ENCODE results near the gene FRMD1.

Gene FRMD1

DNA sequence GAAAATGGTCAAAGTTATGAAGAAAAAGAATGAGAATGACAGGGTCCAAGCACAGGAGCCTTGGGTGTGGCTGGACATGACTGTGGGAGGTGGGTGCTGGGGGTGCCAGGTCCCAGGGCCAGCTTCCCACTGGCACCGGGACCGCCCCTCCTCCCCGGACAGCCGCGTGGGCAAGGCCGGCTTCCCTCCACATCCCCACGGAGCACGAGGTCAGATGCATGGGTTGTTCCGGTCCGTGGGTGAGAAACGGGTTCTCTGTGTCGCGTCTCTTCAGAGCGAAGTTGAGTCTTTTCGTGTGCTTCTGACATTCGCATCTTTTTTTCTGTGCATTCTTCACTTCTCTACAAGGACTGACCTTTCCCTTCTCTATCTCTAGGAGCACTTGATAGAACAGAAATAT, 51.5 kb downstream of the FRMD1 start:
- DNase-seq (ENCODE audit: low read depth in 2 of 2): no peak

DNA sequence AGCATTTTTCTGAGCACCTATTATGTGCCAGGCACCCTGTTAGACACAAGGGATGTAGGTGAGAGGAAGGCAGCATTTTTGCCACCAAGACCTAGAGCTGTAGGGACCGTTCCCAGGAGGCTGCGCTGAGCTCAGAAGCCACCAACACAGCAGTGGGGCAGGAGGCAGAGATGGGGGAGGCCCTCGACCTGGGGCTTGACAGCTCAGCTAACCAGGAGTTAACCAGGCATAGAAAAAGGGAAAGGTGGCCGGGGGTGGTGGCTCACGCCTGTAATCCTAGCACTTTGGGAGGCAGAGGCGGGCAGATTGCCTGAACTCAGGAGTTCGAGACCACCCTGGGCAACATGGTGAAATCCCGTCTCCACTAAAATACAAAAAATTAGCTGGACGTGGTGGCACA, 52.1 kb downstream of the FRMD1 start:
- no peak for DNase-seq (ENCODE audit: low read depth in 2 of 2)

DNA sequence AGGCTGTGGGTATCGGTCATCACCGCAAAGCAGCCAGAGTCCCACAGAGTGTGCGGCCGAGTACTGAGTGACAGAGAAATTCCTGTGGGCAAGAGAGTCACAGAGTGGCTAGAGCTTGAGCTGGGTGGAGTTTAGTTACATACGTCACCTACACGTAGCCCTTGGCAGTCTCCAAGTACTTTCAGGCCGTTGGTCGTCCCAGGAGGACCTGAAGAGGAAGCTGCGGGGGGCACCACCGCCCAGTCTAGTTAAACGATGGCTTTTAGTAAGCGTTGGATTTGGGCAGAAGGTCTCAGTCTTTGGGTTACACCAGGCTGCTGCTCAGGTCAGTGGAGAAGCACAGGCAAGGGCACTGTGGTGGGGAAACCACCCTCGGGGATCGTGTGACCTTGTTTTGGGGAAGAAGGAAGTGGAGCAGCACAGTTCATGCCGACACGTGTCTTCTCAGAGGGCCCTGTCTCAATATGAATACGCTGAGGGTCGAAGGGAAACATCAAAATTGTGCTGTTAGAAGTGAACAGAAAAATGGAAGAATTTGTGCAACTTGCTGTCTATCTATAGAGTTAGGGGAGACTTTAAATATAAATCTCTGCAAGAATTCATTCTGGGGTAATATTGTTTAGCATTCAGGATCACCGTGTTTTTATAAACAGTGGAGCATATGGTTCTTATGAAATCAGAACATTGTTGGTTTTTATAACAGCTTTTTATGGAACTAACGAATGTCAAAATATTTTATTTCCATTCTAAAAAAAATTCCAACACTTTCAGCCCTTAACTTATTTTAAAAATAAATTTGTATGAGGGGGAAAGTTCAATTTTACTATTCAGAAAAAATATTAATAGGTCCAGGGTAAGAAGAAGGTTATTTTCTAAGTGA, 52.9 kb downstream of the FRMD1 start:
- DNase-seq (ENCODE audit: low read depth in 2 of 2): no peak

DNA sequence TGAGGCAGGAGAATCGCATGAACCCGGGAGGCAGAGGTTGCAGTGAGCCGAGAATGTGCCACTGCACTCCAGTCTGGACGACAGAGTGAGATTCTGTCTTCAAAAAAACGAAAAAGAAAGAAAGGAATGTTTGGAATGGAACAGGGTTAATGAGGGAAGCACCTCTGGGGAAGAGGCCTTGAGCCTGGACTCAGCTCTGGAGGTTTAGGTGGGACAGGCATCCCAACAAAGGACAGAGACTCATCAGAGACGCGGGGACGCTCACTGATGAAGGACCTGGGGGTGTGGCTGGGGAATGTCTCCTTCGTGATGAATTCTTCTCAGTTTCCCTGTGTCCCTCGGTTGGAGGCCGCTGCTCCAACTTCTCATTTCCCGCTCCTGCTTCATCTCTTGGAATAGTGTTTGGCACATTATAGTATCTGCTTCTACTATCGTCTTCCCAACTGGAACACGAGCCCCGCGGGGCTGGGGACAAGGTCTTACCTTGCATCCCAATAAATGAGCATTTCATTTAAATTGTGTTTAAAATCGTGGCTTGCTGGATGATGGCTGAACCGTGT, 54.0 kb downstream of the FRMD1 start:
- DNase-seq (ENCODE audit: low read depth in 2 of 2): no peak

DNA sequence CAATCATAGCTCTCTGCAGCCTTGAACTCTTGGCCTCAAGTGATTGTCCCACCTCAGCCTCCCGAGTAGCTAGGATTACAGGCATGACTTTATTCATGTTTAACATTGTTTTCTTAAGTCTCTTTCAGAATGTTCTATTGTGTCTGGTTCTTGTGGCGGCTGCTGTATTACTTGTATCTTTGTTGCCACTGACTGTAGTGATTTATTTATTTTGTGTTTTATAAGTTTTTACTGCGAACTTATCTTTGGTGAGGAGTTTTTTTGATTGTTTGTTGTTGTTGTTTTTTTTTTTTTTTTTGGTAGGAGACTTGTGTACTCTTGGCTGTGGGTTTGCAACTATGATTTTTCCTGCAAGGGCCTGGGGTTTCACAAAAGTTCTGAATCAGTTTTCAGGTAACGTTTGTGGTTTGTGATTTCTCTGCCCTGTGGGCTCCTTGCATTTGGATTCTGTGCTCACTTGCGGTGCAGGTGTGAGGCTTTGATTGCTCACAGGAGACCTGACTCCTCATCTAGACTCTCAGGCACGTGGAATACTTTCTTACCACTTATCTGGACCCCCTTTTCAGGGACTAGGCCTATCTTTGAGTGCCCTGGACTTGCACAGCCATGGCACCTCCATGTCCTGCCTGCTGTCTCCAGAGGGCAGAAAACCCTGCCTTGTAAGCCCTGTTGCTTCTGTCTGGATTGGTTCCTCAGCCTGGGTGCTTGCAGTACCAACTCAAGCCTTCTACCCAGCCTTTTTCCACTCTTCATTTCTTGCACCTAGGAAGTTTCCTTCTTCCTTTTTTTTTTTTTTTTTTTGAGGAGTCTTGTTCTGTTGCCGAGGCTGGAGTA, 56.3 kb downstream of the FRMD1 start:
- no peak for DNase-seq (ENCODE audit: low read depth in 2 of 2)

DNA sequence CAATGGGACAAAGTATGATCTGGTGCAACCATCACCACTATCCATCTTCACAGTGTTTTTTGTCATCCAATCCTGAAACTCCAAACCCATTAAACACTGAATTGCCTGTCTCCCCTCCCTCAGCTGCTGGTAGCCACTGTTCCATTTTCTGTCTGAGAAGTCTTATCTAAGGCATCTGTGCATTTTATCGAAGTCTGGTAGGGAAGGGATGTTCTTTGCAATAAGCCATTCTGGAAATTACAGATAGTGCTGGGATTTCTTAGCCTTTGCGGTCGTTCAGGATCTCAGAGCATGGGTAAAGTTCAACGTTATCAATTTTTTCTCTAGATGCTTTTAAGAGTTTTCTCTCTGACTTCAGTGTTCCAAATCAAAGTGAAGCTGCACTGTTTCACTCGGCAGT, 57.4 kb downstream of the FRMD1 start:
- DNase-seq (ENCODE audit: low read depth in 2 of 2): no peak

DNA sequence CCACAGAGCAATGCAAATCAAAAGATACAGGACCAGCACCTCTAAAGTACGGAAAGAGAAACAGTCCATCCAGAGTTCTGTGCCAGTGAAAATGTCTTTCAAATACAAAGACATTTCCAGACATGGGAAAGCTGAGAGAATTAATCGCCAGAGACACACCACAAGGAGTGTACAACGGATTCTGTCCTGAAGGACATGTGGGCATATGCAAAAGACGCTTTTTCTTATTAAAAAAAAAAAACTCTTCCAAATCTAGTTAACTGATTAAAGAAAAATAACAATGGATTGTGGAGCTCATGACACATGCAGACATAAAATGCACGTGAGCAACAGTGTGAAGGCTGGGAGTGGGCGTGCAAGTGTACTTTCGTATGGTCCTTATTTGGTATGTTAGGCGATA, 58.8 kb downstream of the FRMD1 start:
- DNase-seq (ENCODE audit: low read depth in 2 of 2): no peak

DNA sequence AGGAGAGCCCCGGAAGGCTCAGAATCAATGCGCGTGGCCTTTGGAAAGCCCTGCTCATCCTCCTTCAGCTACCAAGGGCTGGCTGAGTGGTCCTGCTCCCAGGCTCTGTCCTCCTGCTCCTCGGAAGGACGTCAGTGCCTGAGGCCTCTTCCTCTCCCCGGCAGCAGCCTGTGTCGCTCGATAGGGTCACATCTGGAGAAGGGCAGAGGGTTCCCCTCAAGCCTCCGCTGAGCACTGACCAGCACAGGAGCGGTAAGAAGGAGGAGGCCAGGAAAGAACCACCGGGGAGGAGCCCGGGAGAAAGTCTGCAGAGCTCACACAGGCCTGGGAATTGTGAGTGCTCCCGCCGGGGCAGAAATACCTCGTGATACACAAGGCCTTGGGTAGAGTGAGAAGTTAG, 60.3 kb downstream of the FRMD1 start:
- no peak for DNase-seq (ENCODE audit: low read depth in 2 of 2)

DNA sequence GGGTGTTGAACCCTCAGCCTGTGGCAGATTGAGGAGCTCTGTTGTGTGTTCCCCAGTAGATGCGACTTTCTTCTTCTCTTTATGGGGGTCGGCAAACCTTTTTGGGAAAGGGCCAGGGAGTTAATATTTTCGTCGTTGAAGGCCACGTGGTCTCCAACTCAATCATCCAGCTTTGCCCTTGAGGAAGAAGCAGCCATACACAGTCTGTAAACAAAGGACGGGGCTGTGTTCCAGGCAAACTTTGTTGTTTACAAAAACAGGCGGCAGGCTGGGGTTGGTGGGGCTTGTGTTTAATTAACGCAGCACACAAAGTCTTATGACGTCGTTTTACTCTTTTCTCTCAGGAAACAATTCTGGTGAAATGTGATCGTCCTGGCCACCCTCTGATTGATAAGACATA, 61.4 kb downstream of the FRMD1 start:
- DNase-seq (ENCODE audit: low read depth in 2 of 2): no peak

DNA sequence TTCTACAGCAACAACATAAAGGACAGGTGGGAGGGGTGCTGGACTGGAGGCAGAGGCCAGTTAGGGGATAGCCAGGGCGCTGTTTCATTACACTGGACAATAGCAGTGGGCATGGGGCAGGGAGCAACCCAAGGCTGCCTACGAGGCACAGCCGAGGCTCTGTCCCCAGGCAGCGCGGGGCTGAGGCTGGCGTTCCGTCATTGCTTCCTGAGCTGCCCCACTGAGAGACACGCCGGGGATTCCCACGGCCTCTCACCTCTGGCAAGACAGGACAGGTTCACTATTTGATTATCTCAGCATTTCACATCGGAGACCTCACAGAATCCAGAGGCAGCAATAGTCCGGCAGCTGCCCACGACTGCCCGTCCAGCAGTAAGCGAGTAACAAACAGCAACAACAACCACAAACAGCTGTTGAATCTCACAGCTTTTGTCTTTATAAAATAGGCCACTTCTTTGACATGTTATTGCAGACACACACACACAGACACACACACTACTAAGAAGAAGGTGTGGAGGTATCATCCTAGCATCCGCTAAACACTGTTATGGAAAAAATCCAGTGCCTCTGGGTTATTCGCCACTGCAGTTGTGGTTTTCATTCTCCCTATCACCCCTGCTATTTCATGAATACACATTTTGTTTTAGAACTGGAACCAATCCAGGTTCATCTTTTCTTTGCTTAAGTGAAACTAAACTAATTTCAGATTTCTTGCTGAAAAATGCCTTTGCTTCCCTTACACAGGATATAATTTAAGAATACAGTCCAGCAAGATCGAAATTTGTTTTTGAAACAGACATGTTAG, 62.1 kb downstream of the FRMD1 start:
- DNase-seq (ENCODE audit: low read depth in 2 of 2): no peak

DNA sequence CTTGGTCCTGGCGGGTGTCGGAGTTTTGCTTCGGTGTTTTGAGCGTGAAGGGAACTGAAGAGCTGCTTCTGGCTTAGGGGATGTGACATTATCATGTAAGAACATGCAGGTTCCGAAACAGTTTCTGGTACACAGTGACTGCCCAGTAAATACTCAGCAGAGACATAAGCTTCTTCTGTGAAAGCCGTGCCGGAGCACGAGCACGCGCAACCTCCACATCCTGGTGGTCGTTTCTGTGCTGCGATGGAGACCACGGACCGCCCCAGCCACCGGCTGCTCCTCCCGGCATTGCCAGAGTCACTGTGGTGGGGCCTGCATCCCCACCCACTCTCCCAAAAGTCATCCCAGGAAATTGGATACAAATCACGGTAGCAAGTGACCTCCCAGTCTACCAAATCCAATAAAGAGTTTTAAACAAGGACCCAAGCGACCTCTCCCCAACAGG, 62.8 kb downstream of the FRMD1 start:
- DNase-seq (ENCODE audit: low read depth in 2 of 2): no peak

DNA sequence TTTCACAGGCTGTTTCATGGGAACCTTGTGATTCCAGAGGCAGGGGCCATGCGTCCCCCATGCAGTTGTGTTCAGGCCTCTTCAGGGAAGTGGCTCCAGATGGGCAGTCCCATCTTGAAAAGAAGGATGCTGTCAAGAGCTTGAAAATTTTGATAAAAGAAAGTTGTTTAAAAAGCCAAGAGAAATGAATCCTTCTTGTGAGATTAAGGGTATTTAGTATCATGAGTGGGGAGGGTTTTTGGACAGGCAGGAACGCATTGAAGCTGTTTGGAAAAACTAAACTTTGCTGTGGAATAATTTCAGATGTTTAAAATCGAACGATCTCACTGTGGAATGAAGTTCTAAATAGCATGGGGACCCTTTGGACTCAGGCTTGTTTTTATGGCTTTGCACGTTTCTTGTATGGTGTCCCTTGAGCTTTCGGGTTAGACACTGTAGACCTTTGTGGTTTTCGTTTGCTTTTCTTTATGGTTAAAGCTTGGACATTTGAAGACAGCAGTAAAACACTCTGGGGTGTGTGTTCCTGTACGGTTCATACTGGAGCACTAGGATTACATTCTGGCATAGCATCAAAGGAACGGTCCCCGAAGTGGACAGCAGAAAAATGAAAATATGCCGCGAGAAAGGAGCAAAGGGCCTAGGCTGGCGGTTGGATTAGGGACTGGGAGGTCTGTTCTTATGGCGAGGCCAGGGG, 63.4 kb downstream of the FRMD1 start:
- DNase-seq (ENCODE audit: low read depth in 2 of 2): no peak

DNA sequence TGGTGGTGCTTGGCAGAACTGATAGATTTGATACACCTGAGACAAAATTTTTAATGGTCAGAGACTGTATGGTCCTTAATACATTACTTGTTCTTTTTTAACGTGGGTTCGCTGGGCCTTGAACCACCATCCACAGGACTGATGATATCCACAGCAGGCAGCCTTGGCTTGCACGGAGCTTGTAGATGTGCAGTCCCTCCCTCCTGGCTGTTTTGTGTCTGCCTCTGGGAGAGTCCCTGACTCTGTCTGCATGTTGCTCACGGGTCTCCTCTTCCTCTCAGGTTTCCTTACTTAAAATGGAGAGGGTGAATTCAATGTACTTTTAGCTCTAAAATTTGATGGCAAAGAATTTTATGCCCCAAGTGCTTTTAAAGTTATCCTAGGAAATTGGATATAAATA, 64.0 kb downstream of the FRMD1 start:
- no peak for DNase-seq (ENCODE audit: low read depth in 2 of 2)

DNA sequence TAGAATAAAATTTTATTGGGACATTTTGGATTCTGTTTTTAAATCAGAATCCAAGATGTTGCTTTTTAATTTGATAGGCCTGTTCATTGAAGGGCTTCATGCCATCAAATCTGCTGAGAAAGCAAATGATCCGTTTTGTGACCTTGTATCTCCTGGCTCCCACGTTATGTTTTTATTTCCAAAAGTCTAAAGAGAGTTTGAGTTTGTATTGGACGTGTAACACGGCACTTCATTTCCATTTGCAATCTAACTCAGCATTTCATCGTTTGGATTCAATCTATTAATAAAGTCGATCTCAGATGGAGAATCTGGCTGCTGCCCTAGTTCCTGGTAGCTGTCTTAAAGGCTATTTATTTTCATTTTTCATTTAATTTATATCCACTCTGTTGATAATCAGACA, 64.6 kb downstream of the FRMD1 start:
- DNase-seq (ENCODE audit: low read depth in 2 of 2): no peak

DNA sequence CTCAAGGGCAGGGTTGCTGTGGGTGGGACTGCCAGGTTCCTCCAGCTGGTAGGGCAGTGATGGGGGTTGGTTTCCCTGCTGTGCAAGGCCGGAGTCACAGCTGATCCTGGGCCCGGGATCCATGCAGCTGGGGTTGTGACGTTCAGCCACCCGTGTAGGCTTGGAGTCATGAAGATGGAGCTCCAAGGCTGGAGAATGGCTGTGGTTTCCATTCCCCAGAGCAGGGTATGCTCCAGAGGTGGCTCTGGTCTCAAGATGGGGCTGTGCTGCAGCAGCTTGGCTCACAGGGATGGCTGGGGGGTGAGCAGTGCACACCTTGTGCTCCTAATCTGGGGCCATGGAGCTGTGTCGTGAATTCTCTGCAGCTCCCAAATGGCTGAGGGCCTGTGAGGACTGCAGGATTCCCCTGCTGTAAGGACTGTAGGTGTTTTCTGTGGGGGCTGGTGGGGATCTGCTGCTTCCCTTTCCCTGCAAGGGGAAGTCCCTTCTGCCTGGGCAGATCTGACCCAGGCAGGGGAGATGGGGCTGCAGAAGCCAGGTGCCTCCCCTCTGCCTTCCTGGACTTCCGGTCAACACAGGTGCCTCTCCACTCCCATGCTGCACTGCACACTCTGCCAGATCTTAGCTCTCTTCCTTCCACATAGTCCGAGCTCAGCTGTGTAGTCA, 65.6 kb downstream of the FRMD1 start:
- DNase-seq (ENCODE audit: low read depth in 2 of 2): no peak

DNA sequence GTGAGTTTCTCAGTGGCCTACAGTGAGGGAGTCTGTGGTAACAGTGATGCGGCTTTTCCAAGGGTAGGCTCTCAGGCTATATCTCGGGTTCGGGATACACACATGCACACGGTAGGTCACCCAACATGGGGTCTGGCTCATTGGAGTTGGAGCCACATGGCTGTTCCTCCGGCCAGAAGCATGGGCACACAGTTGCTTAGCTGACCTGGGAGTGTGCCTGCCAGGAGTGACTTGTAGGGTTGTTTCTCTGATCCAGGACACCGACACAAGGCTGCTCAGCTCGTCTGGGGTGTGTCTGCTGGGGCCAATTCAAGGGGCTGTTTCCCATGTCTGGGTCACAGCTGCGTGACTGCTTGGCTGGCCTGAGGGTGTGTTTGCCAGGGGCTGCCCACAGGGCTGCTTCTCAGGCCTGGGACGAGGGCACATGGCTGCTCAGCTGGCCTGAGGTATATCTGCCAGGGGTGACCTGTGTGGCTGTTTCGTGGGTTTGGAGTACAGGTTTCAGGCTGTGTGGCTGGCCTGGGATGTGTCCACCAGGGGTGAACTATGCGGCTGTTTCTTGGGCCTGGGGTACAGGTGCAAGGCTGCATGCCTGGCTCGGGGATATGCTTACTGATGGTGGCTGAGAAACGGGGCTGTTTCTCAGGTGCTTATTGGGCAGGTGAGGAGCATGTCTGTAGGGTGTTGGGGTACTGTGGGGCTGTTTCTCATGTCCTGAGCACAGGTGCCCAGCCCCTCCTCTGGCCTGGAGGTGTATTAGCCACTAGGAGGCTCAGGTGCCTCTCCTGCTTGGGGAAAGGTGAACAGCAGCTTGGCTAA, 66.4 kb downstream of the FRMD1 start:
- DNase-seq (ENCODE audit: low read depth in 2 of 2): no peak

DNA sequence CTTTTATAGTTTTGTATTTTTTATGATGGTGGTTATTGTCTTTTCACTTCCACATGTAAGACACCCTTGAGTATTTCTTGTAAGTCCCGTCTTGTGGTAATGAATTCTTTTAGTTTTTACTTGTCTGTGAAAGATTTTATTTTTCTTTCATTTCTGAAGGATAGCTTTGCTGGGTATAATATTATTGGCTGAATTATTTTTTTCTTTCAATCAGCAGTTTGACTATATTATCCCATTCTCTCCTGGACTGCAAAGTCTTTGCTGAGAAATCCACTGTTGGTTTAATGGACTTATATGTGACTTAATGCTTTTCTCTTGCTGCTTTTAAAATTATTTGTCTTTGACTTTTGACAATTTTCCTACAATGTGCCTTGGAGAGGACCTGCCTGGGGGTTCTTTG, 67.7 kb downstream of the FRMD1 start:
- DNase-seq (ENCODE audit: low read depth in 2 of 2): no peak

DNA sequence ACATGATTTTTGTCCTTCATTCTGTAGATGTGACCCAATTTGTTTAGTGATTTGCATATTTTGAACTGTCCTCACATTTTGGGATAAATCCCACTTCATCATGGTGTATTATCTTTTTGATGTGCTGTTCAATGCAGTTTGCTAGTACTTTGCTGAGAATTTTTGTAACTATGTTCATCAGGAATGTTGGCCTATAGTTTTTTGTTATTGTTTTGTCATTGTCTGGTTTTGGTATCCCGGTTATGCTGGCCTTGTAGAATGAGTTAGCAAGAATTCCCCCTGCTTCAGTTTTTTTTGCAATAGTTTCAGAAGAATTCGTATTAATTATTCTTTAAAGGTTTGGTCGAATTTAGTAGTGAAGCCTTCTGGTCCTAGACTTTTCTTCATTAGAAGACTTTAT, 69.7 kb downstream of the FRMD1 start:
- DNase-seq (ENCODE audit: low read depth in 2 of 2): no peak

DNA sequence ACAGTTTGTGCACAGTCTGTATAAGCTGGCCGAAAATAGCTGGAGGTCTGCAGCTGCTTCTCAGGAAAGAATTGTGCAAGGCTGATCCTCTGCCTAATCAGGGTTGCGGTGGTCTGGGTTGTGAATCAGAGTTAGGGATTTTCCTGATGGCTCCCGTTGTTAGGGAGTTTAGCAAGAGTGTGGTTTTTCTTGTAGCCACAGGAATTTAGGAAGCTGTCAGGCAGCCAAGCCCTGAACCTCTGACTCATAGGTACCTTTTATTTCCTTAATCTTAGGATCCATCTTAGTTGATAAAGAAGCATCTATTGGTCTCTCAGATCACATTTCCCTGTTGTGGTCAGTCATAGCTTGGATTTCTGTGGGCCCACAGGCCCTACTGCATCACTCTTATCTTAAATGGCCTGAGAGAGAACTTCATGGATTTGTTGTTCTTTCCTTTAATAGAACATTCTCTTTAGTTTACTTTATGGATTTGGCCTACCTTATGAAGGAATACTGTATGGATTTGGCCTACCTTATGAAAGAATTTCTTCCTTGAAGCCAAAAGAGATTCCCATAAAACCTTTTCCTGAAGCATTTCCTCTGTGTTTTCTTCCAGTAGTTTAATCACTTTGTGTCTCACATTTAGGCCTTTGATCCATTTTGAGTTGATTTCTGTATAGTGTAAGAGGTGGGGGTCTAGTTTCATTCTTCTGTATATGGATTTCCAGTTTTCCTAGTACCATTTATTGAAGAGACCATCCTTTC, 71.2 kb downstream of the FRMD1 start:
- DNase-seq (ENCODE audit: low read depth in 2 of 2): no peak

Measured in stimulated activated CD4-positive, alpha-beta T cell treated with anti-CD3 and anti-CD28 coated beads, Interleukin-1b, Interleukin-23, amount 100 ng/mL, for 1 hour (primary cell).